SK-N-SH treated with all-trans-retinoic acid at 6 μM for 48 hours (cell line): Measurements from ENCODE around the gene PRPSAP2.
"Not testable (repeated sequence)": the region's sequence is repeated elsewhere in the genome, so short reads cannot be mapped to it uniquely, and the experiment has no call there.

Experiments used
- ATAC-seq: fragments of 200-7000 bp; cut with Tn5 transposase; 3 replicates; pipeline ENCODE4 v1.9.1; 2020; ENCODE audit warnings: mild to moderate bottlenecking, moderate library complexity
- ARNTL ChIP-seq: fragments of 450-650 bp; formaldehyde crosslinking; IDR thresholded peaks from 2 replicates; pipeline ENCODE4 v1.5.0; 2020; ENCODE audit warnings: low read depth, mild to moderate bottlenecking, moderate library complexity, borderline replicate concordance
- BACH2 ChIP-seq: fragments of 250-450 bp; sonication (Bioruptor Pico); IDR thresholded peaks from 2 replicates; pipeline ENCODE4 v1.9.0; 2021; ENCODE audit warnings: mild to moderate bottlenecking, borderline replicate concordance
- CSDC2 ChIP-seq: fragments of 250-450 bp; sonication (Bioruptor Pico); IDR thresholded peaks from 2 replicates; pipeline ENCODE4 v1.5.0; 2020; ENCODE audit warnings: mild to moderate bottlenecking, moderate library complexity
- ESRRG ChIP-seq: fragments of 250-450 bp; sonication (Bioruptor Pico); IDR thresholded peaks from 2 replicates; pipeline ENCODE4 v1.6.1; 2021; ENCODE audit warnings: mild to moderate bottlenecking
- GLIS3 ChIP-seq: fragments of 250-450 bp; sonication (Bioruptor Pico); IDR thresholded peaks from 2 replicates; pipeline ENCODE4 v1.5.0; 2020; ENCODE audit warnings: mild to moderate bottlenecking, moderate library complexity
- ISL1 ChIP-seq: fragments of 250-450 bp; sonication (Bioruptor Pico); IDR thresholded peaks from 2 replicates; pipeline ENCODE4 v2.1.2; 2022; ENCODE audit warnings: mild to moderate bottlenecking, moderate library complexity
- PATZ1 ChIP-seq: fragments of 250-450 bp; sonication (Bioruptor Pico); IDR thresholded peaks from 2 replicates; pipeline ENCODE4 v1.8.0; 2020; ENCODE audit warnings: mild to moderate bottlenecking, moderate library complexity, borderline replicate concordance
- POU6F1 ChIP-seq: fragments of 250-450 bp; sonication (Bioruptor Pico); IDR thresholded peaks from 2 replicates; pipeline ENCODE4 v1.8.0; 2021; ENCODE audit warnings: low read depth, mild to moderate bottlenecking, moderate library complexity, borderline replicate concordance
- PPARA ChIP-seq: fragments of 250-450 bp; sonication (Bioruptor Pico); IDR thresholded peaks from 2 replicates; pipeline ENCODE4 v1.5.0; 2020; ENCODE audit warnings: mild to moderate bottlenecking, borderline replicate concordance
- SNAI2 ChIP-seq: fragments of 250-450 bp; sonication (Bioruptor Pico); IDR thresholded peaks from 2 replicates; pipeline ENCODE4 v1.5.0; 2020; ENCODE audit warnings: mild to moderate bottlenecking, moderate library complexity
- TCF4 ChIP-seq: fragments of 250-450 bp; sonication (Bioruptor Pico); IDR thresholded peaks from 2 replicates; pipeline ENCODE4 v1.8.0; 2021; ENCODE audit warnings: mild to moderate bottlenecking, moderate library complexity, borderline replicate concordance
- TOX ChIP-seq: fragments of 250-450 bp; sonication (Bioruptor Pico); IDR thresholded peaks from 2 replicates; pipeline ENCODE4 v1.8.0; 2021; ENCODE audit warnings: mild to moderate bottlenecking, moderate library complexity, borderline replicate concordance
- ZC3H10 ChIP-seq: fragments of 250-450 bp; sonication (Bioruptor Pico); IDR thresholded peaks from 2 replicates; pipeline ENCODE4 v1.5.1; 2021; ENCODE audit warnings: mild to moderate bottlenecking, moderate library complexity
- ZFP3 ChIP-seq: fragments of 250-450 bp; sonication (Bioruptor Pico); IDR thresholded peaks from 2 replicates; pipeline ENCODE4 v1.5.0; 2020; ENCODE audit warnings: mild to moderate bottlenecking, moderate library complexity
- ZFP30 ChIP-seq: fragments of 450-650 bp; formaldehyde crosslinking; IDR thresholded peaks from 2 replicates; pipeline ENCODE4 v1.5.0; 2022; ENCODE audit warnings: mild to moderate bottlenecking, moderate library complexity
- ZNF565 ChIP-seq: fragments of 450-650 bp; formaldehyde crosslinking; conservative IDR thresholded peaks from 2 replicates; pipeline ENCODE4 v1.5.0; 2020; ENCODE audit warnings: low read depth, mild to moderate bottlenecking, moderate library complexity
- ZNF70 ChIP-seq: fragments of 450-650 bp; formaldehyde crosslinking; IDR thresholded peaks from 2 replicates; pipeline ENCODE4 v1.5.0; 2020; ENCODE audit warnings: mild to moderate bottlenecking, moderate library complexity
- ZNF8 ChIP-seq: fragments of 450-650 bp; formaldehyde crosslinking; IDR thresholded peaks from 2 replicates; pipeline ENCODE4 v1.5.0; 2020; ENCODE audit warnings: mild to moderate bottlenecking, moderate library complexity

Gene PRPSAP2

GRCh38 chr17:18857864-18858566, at the start of gene PRPSAP2:
TSS of gene PRPSAP2 (plus strand) at chr17:18858131. CDS start at chr17:18865834, 7,703 bp downstream.
- peak; percentile 81 for ATAC-seq
- TF ChIP-seq ZNF565 (CRISPR knock-in tag): no peak
- TF ChIP-seq ISL1: no peak
- no peak for TF ChIP-seq PPARA (CRISPR knock-in tag)
- TF ChIP-seq TCF4 (CRISPR knock-in tag): no peak
- TF ChIP-seq ZFP3 (CRISPR knock-in tag): no peak
- TF ChIP-seq BACH2 (CRISPR knock-in tag): no peak
- TF ChIP-seq ESRRG (CRISPR knock-in tag): no peak
- TF ChIP-seq CSDC2 (CRISPR knock-in tag): no peak
- no peak for TF ChIP-seq ARNTL (CRISPR knock-in tag)
- TF ChIP-seq ZC3H10 (CRISPR knock-in tag): no peak
- TF ChIP-seq ZNF8: no peak
- TF ChIP-seq ZFP30 (CRISPR knock-in tag): no peak
- no peak for TF ChIP-seq TOX (CRISPR knock-in tag)
- TF ChIP-seq GLIS3 (CRISPR knock-in tag): no peak
- TF ChIP-seq, all 23 proteins: peak for 0

GRCh38 chr17:18815924-18816323, 42.0 kb upstream of the PRPSAP2 start:
- ATAC-seq: not testable (repeated sequence)

GRCh38 chr17:18816489-18817371, 41.2 kb upstream of the PRPSAP2 start:
- peak; percentile 94 for ATAC-seq

- ATAC-seq: not testable (repeated sequence)
Observed at GRCh38 chr17:18821430-18821829, 36.5 kb upstream of the PRPSAP2 start.

- ATAC-seq: not testable (repeated sequence)
Observed at GRCh38 chr17:18827613-18828012, 30.3 kb upstream of the PRPSAP2 start.

GRCh38 chr17:18848501-18848900, 9.4 kb upstream of the PRPSAP2 start:
- no peak for TF ChIP-seq ZNF565 (CRISPR knock-in tag)
- no peak for TF ChIP-seq SNAI2 (CRISPR knock-in tag)
- ATAC-seq: no peak

GRCh38 chr17:18850679-18851078, 7.3 kb upstream of the PRPSAP2 start:
- ATAC-seq: no peak
- TF ChIP-seq TOX (CRISPR knock-in tag): no peak
- no peak for TF ChIP-seq PATZ1 (CRISPR knock-in tag)
- no peak for TF ChIP-seq ZFP3 (CRISPR knock-in tag)
- no peak for TF ChIP-seq ZNF8
- no peak for TF ChIP-seq ZNF565 (CRISPR knock-in tag)
- TF ChIP-seq CSDC2 (CRISPR knock-in tag): no peak
- TF ChIP-seq POU6F1 (CRISPR knock-in tag): no peak

GRCh38 chr17:18851201-18851600, 6.7 kb upstream of the PRPSAP2 start:
- TF ChIP-seq ZFP30 (CRISPR knock-in tag): no peak
- TF ChIP-seq SNAI2 (CRISPR knock-in tag): no peak
- no peak for TF ChIP-seq ZNF70 (CRISPR knock-in tag)
- no peak for TF ChIP-seq ZNF565 (CRISPR knock-in tag)
- no peak for TF ChIP-seq TCF4 (CRISPR knock-in tag)
- TF ChIP-seq ARNTL (CRISPR knock-in tag): no peak
- no peak for TF ChIP-seq PPARA (CRISPR knock-in tag)
- no peak for ATAC-seq
